OCI-LY3 (cell line): ENCODE results near the gene UBTD1.

Experiments
- H2AFZ ChIP-seq: fragments of 200-600, 300-600 bp; shearing (Covaris generic); 2 replicates; pipeline ENCODE4 v1.6.0; 2014; ENCODE audit warnings: antibody characterized with exemption, low read depth, low read length
- H3K27ac ChIP-seq: fragments of 200-600, 300-600 bp; sonication (generic); 2 replicates; pipeline ENCODE4 v1.5.1; 2014; ENCODE audit warnings: mild to moderate bottlenecking, low read length, moderate library complexity, mixed read lengths
- H3K27me3 ChIP-seq: fragments of 200-600, 300-600 bp; sonication (generic); 2 replicates; pipeline ENCODE4 v1.6.1; 2014; ENCODE audit warnings: low read depth, low read length, mixed read lengths
- H3K36me3 ChIP-seq: fragments of 200-600, 300-600 bp; sonication (generic); replicated peaks from 2 replicates; pipeline ENCODE3; 2014; ENCODE audit warnings: low read depth, low read length, mixed read lengths
- H3K4me1 ChIP-seq: fragments of 300-600, 200-600 bp; sonication (generic); 2 replicates; pipeline ENCODE4 v1.6.1; 2014; ENCODE audit warnings: low read length, mixed read lengths
- H3K4me2 ChIP-seq: fragments of 200-600, 300-600 bp; sonication (generic); 2 replicates; pipeline ENCODE4 v1.6.1; 2014; ENCODE audit warnings: low read length, mixed read lengths
- H3K4me3 ChIP-seq: fragments of 300-600, 200-600 bp; sonication (generic); 2 replicates; pipeline ENCODE4 v1.5.1; 2014; ENCODE audit warnings: antibody characterized with exemption, mild to moderate bottlenecking, low read length, moderate library complexity
- H3K79me2 ChIP-seq: fragments of 300-600, 200-600 bp; shearing (Covaris generic); 2 replicates; pipeline ENCODE4 v1.6.1; 2014; ENCODE audit warnings: mild to moderate bottlenecking, low read length, mixed read lengths
- H3K9ac ChIP-seq: fragments of 300-600, 200-600 bp; shearing (Covaris generic); 2 replicates; pipeline ENCODE4 v1.6.0; 2014; ENCODE audit warnings: mild to moderate bottlenecking, low read length, moderate library complexity
- H3K9me3 ChIP-seq: fragments of 200-600, 300-600 bp; shearing (Covaris generic); 2 replicates; pipeline ENCODE4 v1.6.1; 2014; ENCODE audit warnings: low read length, mixed read lengths; ENCODE audit not compliant: insufficient read depth
- H4K20me1 ChIP-seq: fragments of 200-600, 300-600 bp; sonication (generic); 2 replicates; pipeline ENCODE4 v1.6.1; 2016; ENCODE audit warnings: low read length, mixed read lengths; ENCODE audit not compliant: insufficient read depth
- EZH2phosphoT487 ChIP-seq: fragments of 200-600 bp; shearing (Covaris generic); IDR thresholded peaks from 2 replicates; pipeline ENCODE4 v1.6.1; 2018; ENCODE audit warnings: antibody characterized with exemption, mixed run types, low read depth
- TF ChIP-seq, protein P1 (sequence below): fragments of 200-600, 300-600 bp; sonication (generic); IDR thresholded peaks from 2 replicates; pipeline ENCODE4 v1.5.1; 2014; ENCODE audit warnings: antibody characterized with exemption, low read length, low read depth

UBTD1 gene

GRCh38 chr10:97578171-97578844 is 79.6 kb downstream of the UBTD1 start:
- Histone ChIP-seq H3K4me3 (no peak overlapping the region), H3K9ac (no peak overlapping the region), H2AFZ (no peak overlapping the region), H3K4me1 (no peaks in the 10 kb centered on the region), H3K4me2 (no peak overlapping the region), H3K79me2 (no peaks in the 10 kb centered on the region), H3K36me3 (no peaks in the 10 kb centered on the region), H3K27me3 (no peaks in the 10 kb centered on the region), H4K20me1 (no peaks in the 10 kb centered on the region), H3K27ac (no peak overlapping the region), H3K9me3 (no peaks in the 10 kb centered on the region)
- no peak for TF ChIP-seq EZH2phosphoT487
- TF ChIP-seq, protein P1, sequence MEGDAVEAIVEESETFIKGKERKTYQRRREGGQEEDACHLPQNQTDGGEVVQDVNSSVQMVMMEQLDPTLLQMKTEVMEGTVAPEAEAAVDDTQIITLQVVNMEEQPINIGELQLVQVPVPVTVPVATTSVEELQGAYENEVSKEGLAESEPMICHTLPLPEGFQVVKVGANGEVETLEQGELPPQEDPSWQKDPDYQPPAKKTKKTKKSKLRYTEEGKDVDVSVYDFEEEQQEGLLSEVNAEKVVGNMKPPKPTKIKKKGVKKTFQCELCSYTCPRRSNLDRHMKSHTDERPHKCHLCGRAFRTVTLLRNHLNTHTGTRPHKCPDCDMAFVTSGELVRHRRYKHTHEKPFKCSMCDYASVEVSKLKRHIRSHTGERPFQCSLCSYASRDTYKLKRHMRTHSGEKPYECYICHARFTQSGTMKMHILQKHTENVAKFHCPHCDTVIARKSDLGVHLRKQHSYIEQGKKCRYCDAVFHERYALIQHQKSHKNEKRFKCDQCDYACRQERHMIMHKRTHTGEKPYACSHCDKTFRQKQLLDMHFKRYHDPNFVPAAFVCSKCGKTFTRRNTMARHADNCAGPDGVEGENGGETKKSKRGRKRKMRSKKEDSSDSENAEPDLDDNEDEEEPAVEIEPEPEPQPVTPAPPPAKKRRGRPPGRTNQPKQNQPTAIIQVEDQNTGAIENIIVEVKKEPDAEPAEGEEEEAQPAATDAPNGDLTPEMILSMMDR, result no peak

DNA sequence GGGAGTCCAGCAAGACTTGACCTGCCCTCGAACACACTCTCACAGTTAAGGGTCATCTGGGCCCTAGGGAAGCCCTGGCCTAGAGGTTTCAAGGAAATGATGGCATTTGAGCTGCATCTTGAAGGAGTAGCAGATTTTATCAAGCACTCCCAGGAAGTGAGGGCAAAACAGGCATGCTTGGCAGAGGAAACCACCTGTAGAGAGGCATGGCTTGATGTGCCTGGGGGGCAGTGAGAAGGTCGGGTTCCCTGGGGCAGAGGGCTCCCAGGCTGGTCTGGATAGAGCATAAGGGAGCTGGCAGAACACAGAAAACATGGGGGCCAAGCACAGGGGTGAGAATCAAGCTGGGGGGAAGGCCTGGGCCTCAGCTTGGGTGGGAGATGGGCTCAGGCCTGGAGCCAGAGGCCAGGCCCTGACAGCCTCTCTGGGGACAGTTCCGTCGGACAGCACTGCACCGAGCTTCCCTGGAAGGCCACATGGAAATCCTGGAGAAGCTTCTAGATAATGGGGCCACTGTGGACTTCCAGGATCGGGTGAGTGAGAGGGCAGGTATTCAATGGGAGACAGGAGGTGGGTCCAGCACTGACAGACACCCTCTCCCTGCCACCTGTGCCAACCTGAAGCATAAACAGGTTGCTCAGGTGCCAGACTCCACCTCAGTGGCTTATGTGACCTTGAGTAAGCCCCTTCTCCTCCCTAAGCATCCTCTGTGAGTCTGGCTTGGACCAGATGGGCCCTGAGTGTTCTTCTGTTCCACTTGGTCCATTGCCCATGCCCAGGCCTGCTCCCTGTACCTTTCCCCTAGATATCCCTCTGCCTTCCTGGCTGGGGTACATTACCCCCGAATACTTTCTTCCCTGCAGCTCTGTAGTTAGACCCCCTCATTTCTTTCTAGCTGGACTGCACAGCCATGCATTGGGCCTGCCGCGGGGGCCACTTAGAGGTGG is 82.0 kb downstream of the UBTD1 start:
- no peak overlapping the region for H2AFZ ChIP-seq
- H4K20me1 ChIP-seq, result no peaks in the 10 kb centered on the region
- no peaks in the 10 kb centered on the region for H3K27me3 ChIP-seq
- H3K79me2 ChIP-seq, result no peaks in the 10 kb centered on the region
- TF ChIP-seq, protein P1, result no peak
- TF ChIP-seq EZH2phosphoT487, result no peak
- no peaks in the 10 kb centered on the region for H3K36me3 ChIP-seq
- H3K4me3 ChIP-seq, result no peak overlapping the region
- H3K4me1 ChIP-seq, result no peaks in the 10 kb centered on the region
- H3K9me3 ChIP-seq, result no peaks in the 10 kb centered on the region
- no peak overlapping the region for H3K27ac ChIP-seq
- H3K9ac ChIP-seq, result no peak overlapping the region
- no peak overlapping the region for H3K4me2 ChIP-seq

DNA sequence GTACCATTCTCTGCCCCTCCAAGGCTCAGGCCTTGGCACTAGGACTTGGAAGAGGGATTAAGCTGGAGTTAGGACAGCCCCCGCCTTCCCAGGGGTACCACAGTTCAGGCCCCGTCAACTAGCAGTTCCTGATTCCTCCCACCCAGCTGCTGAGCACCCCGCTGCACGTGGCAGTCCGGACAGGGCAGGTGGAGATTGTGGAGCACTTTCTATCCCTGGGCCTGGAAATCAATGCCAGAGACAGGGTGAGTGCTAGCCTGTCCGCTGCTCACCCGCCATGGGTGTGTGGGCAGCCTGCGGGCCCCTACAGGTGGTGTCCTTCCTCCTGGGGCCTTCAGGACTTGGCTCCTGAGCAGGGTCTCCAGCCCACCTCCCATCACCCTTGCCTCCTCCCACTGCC is 83.4 kb downstream of the UBTD1 start:
- no peaks in the 10 kb centered on the region for H3K27me3 ChIP-seq
- no peak for TF ChIP-seq EZH2phosphoT487
- TF ChIP-seq, protein P1, result no peak
- H3K4me2 ChIP-seq, result no peak overlapping the region
- no peak overlapping the region for H3K27ac ChIP-seq
- H3K36me3 ChIP-seq, result no peaks in the 10 kb centered on the region
- no peak overlapping the region for H3K9ac ChIP-seq
- H3K4me3 ChIP-seq, result no peak overlapping the region
- H3K79me2 ChIP-seq, result no peaks in the 10 kb centered on the region
- no peak overlapping the region for H2AFZ ChIP-seq
- H4K20me1 ChIP-seq, result no peaks in the 10 kb centered on the region
- H3K9me3 ChIP-seq, result no peaks in the 10 kb centered on the region
- no peaks in the 10 kb centered on the region for H3K4me1 ChIP-seq

DNA sequence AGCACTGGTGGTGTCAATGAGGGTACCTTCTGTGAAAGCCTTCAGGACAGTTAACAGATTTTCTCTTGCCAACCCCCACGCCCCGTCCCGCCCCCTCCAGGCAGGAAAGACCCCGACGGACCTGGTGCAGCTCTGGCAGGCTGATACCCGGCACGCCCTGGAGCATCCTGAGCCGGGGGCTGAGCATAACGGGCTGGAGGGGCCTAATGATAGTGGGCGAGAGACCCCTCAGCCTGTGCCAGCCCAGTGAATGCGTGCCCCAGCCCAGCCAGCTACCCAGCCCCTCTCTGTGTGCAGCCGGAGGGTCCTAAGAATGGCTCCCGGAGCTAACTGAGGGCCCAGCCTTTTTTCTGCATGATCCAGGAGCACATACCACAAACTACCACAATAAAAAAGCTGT is 84.8 kb downstream of the UBTD1 start:
- H3K9ac ChIP-seq, result no peak overlapping the region
- no peak overlapping the region for H3K4me3 ChIP-seq
- H3K9me3 ChIP-seq, result no peaks in the 10 kb centered on the region
- no peaks in the 10 kb centered on the region for H4K20me1 ChIP-seq
- no peaks in the 10 kb centered on the region for H3K4me1 ChIP-seq
- no peaks in the 10 kb centered on the region for H3K36me3 ChIP-seq
- no peaks in the 10 kb centered on the region for H3K79me2 ChIP-seq
- TF ChIP-seq, protein P1, result no peak
- TF ChIP-seq EZH2phosphoT487, result no peak
- H3K27me3 ChIP-seq, result no peaks in the 10 kb centered on the region
- no peak overlapping the region for H3K4me2 ChIP-seq
- H3K27ac ChIP-seq, result no peak overlapping the region
- H2AFZ ChIP-seq, result no peak overlapping the region
